Hepatocyte (in vitro differentiated cells): ENCODE data around the gene DUOX2.

Experiments used
- CTCF ChIP-seq: fragments of 200-600 bp; sonication (generic); IDR thresholded peaks from 2 replicates; pipeline ENCODE4 v1.5.1; 2016; ENCODE audit warnings: antibody characterized with exemption, mild to moderate bottlenecking; ENCODE audit not compliant: poor library complexity
- EZH2 ChIP-seq: fragments of 200-600 bp; sonication (generic); IDR thresholded peaks from 2 replicates; pipeline ENCODE4 v1.6.1; 2016; ENCODE audit warnings: antibody characterized with exemption, mild to moderate bottlenecking, borderline replicate concordance

GRCh38 chr15:45123397-45123796, 9.4 kb upstream of the DUOX2 start:
- TF ChIP-seq CTCF = no peak
- no peak for TF ChIP-seq EZH2
